ENCODE measurements around the gene CCDC97.
"Not testable (repeated sequence)": the region's sequence is repeated elsewhere in the genome, so short reads cannot be mapped to it uniquely, and the experiment has no call there.

CCDC97 gene

DNA sequence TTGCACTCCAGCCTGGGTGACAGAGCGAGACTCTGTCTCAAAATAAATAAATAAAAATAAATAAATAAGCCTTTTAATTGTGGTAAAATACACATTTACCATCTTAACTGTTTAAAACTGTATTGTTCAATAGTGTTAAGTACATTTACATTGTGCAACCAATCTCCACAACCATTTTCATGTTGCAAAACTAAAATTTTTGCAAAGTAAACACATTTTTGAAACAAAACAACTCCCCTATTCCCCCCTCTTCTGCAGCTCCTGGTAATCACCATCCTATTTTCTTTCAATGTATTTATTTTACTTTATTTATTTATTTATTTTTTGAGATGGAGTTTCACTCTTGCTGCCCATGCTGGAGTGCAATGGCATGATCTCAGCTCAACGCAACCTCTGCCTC is 59.8 kb downstream of the CCDC97 start:
- DNase-seq: no peak

DNA sequence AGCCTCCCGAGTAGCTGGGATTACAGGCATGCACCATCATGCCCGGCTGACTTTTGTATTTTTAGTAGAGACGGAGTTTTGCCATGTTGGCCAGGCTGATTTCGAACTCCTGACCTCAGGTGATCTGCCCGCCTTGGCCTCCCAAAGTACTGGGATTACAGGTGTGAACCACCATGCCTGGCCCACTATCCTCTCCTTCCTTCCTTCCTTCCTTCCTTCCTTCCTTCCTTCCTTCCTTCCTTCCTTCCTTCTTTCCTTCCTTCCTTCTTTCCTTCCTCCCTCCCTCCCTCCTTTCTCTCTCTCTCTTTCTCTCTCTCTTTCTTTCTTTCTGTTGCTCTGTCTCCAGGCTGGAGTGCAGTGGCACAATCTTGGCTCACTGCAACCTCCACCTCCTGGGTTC is 61.1 kb downstream of the CCDC97 start:
- not testable (repeated sequence) for DNase-seq

DNA sequence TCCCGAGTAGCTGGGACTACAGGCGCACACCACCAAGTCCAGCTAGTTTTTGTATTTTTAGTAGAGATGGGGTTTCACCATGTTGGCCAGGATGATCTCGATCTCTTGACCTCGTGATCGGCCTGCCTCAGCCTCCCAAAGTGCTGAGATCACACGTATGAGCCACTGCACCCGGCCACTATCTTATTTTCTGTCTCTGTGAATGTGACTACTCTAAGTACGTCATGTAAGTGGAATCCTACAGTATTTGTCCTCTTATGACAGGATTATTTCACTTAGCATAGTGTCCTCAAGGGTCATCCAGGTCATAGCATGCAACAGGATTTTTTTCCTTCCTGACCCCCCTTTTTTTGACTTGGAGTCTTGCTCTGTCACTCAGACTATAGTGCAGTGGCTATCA is 61.6 kb downstream of the CCDC97 start:
- DNase-seq: no peak

DNA sequence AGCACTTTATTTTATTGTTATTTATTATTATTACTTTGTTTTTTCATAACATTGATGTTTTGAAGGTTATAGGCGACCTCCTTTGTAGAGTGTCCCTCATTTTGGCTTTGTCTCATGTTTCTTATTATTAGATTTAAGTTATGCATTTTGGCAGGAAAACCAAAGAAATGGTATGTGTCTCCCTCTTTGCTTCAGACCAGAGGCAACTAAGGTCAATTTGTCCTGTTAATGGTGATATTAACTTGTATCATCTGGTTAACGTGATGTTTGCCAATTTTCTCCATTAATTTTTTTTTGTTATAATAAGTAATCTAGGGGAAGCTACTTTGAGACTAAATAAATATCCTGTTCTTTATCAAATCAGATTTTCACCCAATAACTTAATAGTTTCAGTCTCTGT is 62.5 kb downstream of the CCDC97 start:
- no peak for DNase-seq

DNA sequence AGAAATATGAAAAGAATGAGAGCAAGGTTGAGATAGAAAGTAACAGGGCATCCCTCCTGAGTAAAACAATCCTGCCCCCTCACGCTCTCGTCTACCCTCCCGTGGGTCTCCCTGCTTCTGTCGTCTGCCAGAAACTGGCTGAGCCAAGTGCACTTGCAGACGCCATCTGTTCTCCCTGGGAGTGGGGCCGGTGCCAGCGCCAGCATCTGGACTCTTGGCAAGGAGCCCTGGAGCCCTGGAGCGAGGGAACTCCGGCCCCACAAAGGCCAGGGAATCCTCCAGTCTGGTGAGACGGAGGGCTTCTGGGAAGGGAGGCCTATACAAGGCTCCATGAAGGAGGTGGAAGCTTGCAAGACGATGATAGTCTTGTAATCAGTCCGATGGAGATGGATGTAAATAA is 64.0 kb downstream of the CCDC97 start:
- no peak for DNase-seq

Data from hematopoietic multipotent progenitor cell treated with erythropoietin and hydrocortisone succinate and interleukin-3 and kit ligand, for 4 days (in vitro differentiated cells).